CD14-positive monocyte (primary cell): ENCODE results near the gene AP3D1. TPM values are rescaled to one million over a fixed set of nuclear protein-coding genes. Genes with fewer than 3 reads are reported as not detected.

Experiments used
- DNase-seq, 3 donors: peaks; one replicate each; pipeline ENCODE4 v3.0.0-alpha.2; 2011 to 2022
- H2AFZ ChIP-seq: 2 replicates; pipeline ENCODE4 v1.6.0; 2012; ENCODE audit warnings: mild to moderate bottlenecking, low read depth, low read length, inconsistent platforms; ENCODE audit not compliant: insufficient read depth, poor library complexity, severe bottlenecking
- H3K27ac ChIP-seq, 2 donors: 1 replicate in 1 of 2; 2 replicates in 1 of 2; pipeline ENCODE4 v1.5.1; 2012 to 2013; ENCODE audit warnings: low read length in 2 of 2, control low read depth in 1 of 2, inconsistent platforms in 1 of 2, low read depth in 1 of 2, mild to moderate bottlenecking in 1 of 2
- H3K27me3 ChIP-seq, 2 donors: one replicate each; pipeline versions ENCODE4 v1.6.0 to v1.6.1; 2011 to 2013; ENCODE audit warnings: low read length in 2 of 2; ENCODE audit not compliant: control insufficient read depth in 2 of 2, insufficient read depth in 2 of 2
- H3K36me3 ChIP-seq, 2 donors: replicated peaks in 1 of 2; 1 replicate in 1 of 2; 2 replicates in 1 of 2; pipeline versions ENCODE4 v1.5.1 to v1.6.1; 2012 to 2013; ENCODE audit warnings: low read length in 2 of 2, control low read depth in 1 of 2, inconsistent platforms in 1 of 2, mild to moderate bottlenecking in 1 of 2; ENCODE audit not compliant: insufficient read depth in 2 of 2, control insufficient read depth in 1 of 2
- H3K4me1 ChIP-seq, 2 donors: 1 replicate in 1 of 2; 2 replicates in 1 of 2; pipeline versions ENCODE4 v1.5.1 to v1.6.1; 2012 to 2013; ENCODE audit warnings: low read length in 2 of 2, control low read depth in 1 of 2, inconsistent platforms in 1 of 2, mild to moderate bottlenecking in 1 of 2, moderate library complexity in 1 of 2; ENCODE audit not compliant: insufficient read depth in 2 of 2, control insufficient read depth in 1 of 2
- H3K4me2 ChIP-seq: replicated peaks from 2 replicates; pipeline ENCODE3; 2012; ENCODE audit warnings: low read length, moderate library complexity, mild to moderate bottlenecking; ENCODE audit not compliant: poor library complexity, severe bottlenecking; ENCODE audit errors: extremely low read depth
- H3K4me3 ChIP-seq, 3 experiments: fragments of 200-600 bp in 1 of 3; sonication (generic) in 1 of 3; replicated peaks in 1 of 3; 1 replicate in 2 of 3; 2 replicates in 1 of 3; pipeline ENCODE4 v1.5.1; 2011 to 2013; ENCODE audit warnings: low read length in 3 of 3, mild to moderate bottlenecking in 3 of 3, control low read depth in 2 of 3, low read depth in 2 of 3, inconsistent platforms in 1 of 3, moderate library complexity in 1 of 3
- H3K79me2 ChIP-seq: 2 replicates; pipeline ENCODE4 v1.6.0; 2012; ENCODE audit warnings: mild to moderate bottlenecking, control low read depth, inconsistent platforms, low read length, moderate library complexity; ENCODE audit not compliant: insufficient read depth
- H3K9ac ChIP-seq: 2 replicates; pipeline ENCODE4 v1.6.0; 2017; ENCODE audit warnings: low read length, mild to moderate bottlenecking; ENCODE audit not compliant: insufficient read depth, poor library complexity, severe bottlenecking
- H3K9me3 ChIP-seq, 2 donors: replicated peaks in 1 of 2; 1 replicate in 1 of 2; 2 replicates in 1 of 2; pipeline versions ENCODE4 v1.5.1 to v1.6.1; 2012 to 2013; ENCODE audit warnings: low read length in 2 of 2, control low read depth in 1 of 2; ENCODE audit not compliant: control insufficient read depth in 1 of 2, insufficient read depth in 1 of 2
- H4K20me1 ChIP-seq: 2 replicates; pipeline ENCODE4 v1.6.0; 2012; ENCODE audit warnings: mild to moderate bottlenecking, low read length, control low read depth, moderate library complexity; ENCODE audit not compliant: insufficient read depth
- H3K27ac Mint-ChIP-seq, 7 donors: one replicate each; pipeline ENCODE4 v1.8.0; 2020; ENCODE audit warnings: mild to moderate bottlenecking in 7 of 7, mixed read lengths in 7 of 7, moderate library complexity in 6 of 7, inconsistent platforms in 2 of 7
- H3K27me3 Mint-ChIP-seq, 3 donors: one replicate each; pipeline ENCODE4 v1.8.0; 2021 to 2022; ENCODE audit warnings: low read depth in 3 of 3, mild to moderate bottlenecking in 3 of 3, mixed read lengths in 3 of 3, moderate library complexity in 3 of 3, inconsistent platforms in 1 of 3
- H3K36me3 Mint-ChIP-seq, 2 donors: one replicate each; pipeline ENCODE4 v1.8.0; 2020; ENCODE audit warnings: mixed read lengths in 2 of 2, inconsistent platforms in 1 of 2, mild to moderate bottlenecking in 1 of 2
- H3K4me1 Mint-ChIP-seq: one replicate; pipeline ENCODE4 v1.8.0; 2020; ENCODE audit warnings: mild to moderate bottlenecking, mixed read lengths
- H3K4me3 Mint-ChIP-seq, 2 donors: one replicate each; pipeline ENCODE4 v1.8.0; 2020; ENCODE audit warnings: mild to moderate bottlenecking in 2 of 2, mixed read lengths in 2 of 2, moderate library complexity in 1 of 2
- H3K9me3 Mint-ChIP-seq, 7 donors: one replicate each; pipeline ENCODE4 v1.8.0; 2020 to 2022; ENCODE audit warnings: mixed read lengths in 7 of 7, mild to moderate bottlenecking in 6 of 7, moderate library complexity in 6 of 7, inconsistent platforms in 2 of 7
- WGBS: methylation state at CpG from one replicate; pipeline ENCODE4 v1.1.5; 2013; ENCODE audit warnings: missing lambda C conversion rate; ENCODE audit not compliant: insufficient coverage; 5-methylcytosine and 5-hydroxymethylcytosine counted together
- intact Hi-C, 2 donors: fragments of 100-400 bp; cut with micrococcal nuclease; formaldehyde crosslinking; loops; one replicate each; pipeline versions ENCODE4 v1.15.0 to v1.15.1; 2023
- polyA plus RNA-seq, 3 donors: library from polyadenylated mRNA; depleted of rRNA in 1 of 3; unstranded in 2 of 3; stranded (reverse) in 1 of 3; fragments of 300-500 nt in 2 of 3; fragments of >200 nt in 1 of 3; fragmentation: Illumina TruSeq in 2 of 3; gene quantifications; 1 replicate in 2 of 3; 2 replicates in 1 of 3; pipeline ENCODE4 v1.2.3, GENCODE V29; 2012 to 2021
- TF ChIP-seq, protein P1 (sequence below): fragments of 200-600 bp; IDR thresholded peaks from one replicate; pipeline ENCODE4 v1.8.0; 2022; ENCODE audit warnings: antibody characterized with exemption, mild to moderate bottlenecking

The AP3D1 gene
- polyA plus RNA-seq, 3 donors, result 9.6 to 105 (median 12.4) TPM

DNA sequence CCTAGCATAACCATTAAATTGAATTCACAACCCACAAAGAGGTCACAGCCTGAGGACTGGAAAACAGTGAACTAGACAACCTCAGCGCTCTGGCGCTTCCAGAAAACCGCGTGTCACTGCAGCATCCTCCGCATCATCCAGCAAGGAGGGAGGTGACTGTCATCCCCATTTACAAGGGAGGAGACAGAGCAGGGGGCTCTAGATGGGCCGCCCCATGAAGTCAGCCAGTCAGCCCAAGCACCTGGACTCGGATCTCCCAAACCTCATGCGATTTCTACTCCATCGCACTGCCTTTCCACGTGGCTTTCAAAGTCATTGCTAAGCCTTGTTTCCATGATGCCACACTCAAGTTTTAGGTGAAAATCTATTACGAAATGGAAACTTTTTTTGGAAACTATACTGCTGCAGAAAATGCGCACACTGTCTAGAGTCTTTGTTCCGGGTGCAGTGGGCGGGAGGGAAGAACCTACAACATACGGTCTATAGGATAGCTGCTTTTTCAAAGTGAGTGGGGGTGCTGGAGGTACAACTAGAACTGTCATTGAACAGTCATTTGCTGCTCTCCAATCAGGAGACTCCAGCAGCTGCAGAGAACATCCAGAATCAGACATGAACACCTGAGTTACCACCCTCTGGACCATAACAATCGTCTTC lies 2.8 kb downstream of the AP3D1 start:
- H3K27ac Mint-ChIP-seq, result peak overlapping the region in 6 of 7 donors; percentile 37 to 84 (median 70)
- H3K4me2 ChIP-seq, result no peak overlapping the region
- intact Hi-C loops, result no loop called here
- peaks cover 73% of the 10 kb centered on the region for H4K20me1 ChIP-seq
- H3K27me3 Mint-ChIP-seq, result peaks cover 0 to 1% (median 0%) of the 10 kb centered on the region in 3 donors
- H3K9me3 ChIP-seq, result no peaks in the 10 kb centered on the region
- peaks cover 32% of the 10 kb centered on the region for H3K4me1 Mint-ChIP-seq
- TF ChIP-seq, protein P1, sequence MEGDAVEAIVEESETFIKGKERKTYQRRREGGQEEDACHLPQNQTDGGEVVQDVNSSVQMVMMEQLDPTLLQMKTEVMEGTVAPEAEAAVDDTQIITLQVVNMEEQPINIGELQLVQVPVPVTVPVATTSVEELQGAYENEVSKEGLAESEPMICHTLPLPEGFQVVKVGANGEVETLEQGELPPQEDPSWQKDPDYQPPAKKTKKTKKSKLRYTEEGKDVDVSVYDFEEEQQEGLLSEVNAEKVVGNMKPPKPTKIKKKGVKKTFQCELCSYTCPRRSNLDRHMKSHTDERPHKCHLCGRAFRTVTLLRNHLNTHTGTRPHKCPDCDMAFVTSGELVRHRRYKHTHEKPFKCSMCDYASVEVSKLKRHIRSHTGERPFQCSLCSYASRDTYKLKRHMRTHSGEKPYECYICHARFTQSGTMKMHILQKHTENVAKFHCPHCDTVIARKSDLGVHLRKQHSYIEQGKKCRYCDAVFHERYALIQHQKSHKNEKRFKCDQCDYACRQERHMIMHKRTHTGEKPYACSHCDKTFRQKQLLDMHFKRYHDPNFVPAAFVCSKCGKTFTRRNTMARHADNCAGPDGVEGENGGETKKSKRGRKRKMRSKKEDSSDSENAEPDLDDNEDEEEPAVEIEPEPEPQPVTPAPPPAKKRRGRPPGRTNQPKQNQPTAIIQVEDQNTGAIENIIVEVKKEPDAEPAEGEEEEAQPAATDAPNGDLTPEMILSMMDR, result no peak
- H3K9ac ChIP-seq, result no peak overlapping the region
- peak overlapping the region in 1 of 2 donors; percentile 45 for H3K27ac ChIP-seq
- DNase-seq, result no peak
- no peaks in the 10 kb centered on the region for H3K27me3 ChIP-seq
- H3K36me3 ChIP-seq, result peaks cover 17 to 26% of the 10 kb centered on the region in 2 donors
- peaks cover 34 to 35% of the 10 kb centered on the region in 2 donors for H3K4me1 ChIP-seq
- H3K4me3 Mint-ChIP-seq, result no peak overlapping the region
- no peaks in the 10 kb centered on the region for H3K9me3 Mint-ChIP-seq
- WGBS, result 78% methylated on average over 14 of the region's 16 CpGs
- H2AFZ ChIP-seq, result no peak overlapping the region
- peaks cover 76% of the 10 kb centered on the region for H3K79me2 ChIP-seq
- no peak overlapping the region for H3K4me3 ChIP-seq
- H3K36me3 Mint-ChIP-seq, result peaks cover 1 to 35% of the 10 kb centered on the region in 2 donors

DNA sequence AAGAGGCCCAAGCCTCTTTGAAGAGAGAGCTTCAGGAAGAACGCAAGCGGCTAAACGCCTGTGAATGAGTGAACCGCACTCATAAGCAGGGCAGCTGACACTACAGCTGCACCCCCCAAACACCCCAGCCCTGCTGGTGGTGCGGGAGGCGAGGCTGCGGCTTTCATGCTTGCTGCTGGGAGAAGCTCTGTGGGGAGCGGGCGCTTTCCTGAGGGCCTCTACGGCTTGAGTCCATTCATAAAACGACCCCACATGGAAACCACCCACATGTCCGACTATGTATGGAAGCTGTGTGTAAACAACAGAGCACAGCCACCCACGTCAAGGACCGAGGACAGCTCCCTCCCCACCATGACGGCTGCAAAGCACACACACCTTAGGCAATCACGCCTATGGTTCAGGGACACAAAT lies 5.5 kb downstream of the AP3D1 start:
- Histone ChIP-seq H3K9me3 (no peaks in the 10 kb centered on the region), H3K4me2 (no peak overlapping the region), H3K4me1 (peaks cover 26% of the 10 kb centered on the region in 2 donors), H4K20me1 (peaks cover 97% of the 10 kb centered on the region), H3K9ac (no peak overlapping the region), H3K79me2 (peaks cover 100% of the 10 kb centered on the region), H3K27me3 (no peaks in the 10 kb centered on the region), H3K36me3 (peaks cover 17 to 30% of the 10 kb centered on the region in 2 donors), H3K27ac (no peak overlapping the region), H3K4me3 (no peak overlapping the region), H2AFZ (no peak overlapping the region)
- TF ChIP-seq, protein P1, result no peak
- H3K27ac Mint-ChIP-seq, result peak overlapping the region in 1 of 7 donors; percentile 3
- no peaks in the 10 kb centered on the region for H3K9me3 Mint-ChIP-seq
- no peak overlapping the region for H3K4me3 Mint-ChIP-seq
- H3K36me3 Mint-ChIP-seq, result peaks cover 1 to 46% of the 10 kb centered on the region in 2 donors
- peaks cover 0 to 2% (median 1%) of the 10 kb centered on the region in 3 donors for H3K27me3 Mint-ChIP-seq
- intact Hi-C loops, result no loop called here
- WGBS, result 88% methylated on average over 8 of the region's 16 CpGs
- H3K4me1 Mint-ChIP-seq, result peaks cover 25% of the 10 kb centered on the region
- DNase-seq, result no peak
